T-cell (primary cell): ENCODE results near the gene LCN2. TPM values are rescaled to one million over a fixed set of nuclear protein-coding genes. Genes with fewer than 3 reads are reported as not detected.

Source experiments
- ATAC-seq, 4 experiments: fragments of 200-7000 bp in 3 of 4; fragments of 150-1000 bp in 1 of 4; cut with Tn5 transposase; replicated peaks in 1 of 4; 1 replicate in 3 of 4; 2 replicates in 1 of 4; pipeline ENCODE4 v1.10.0; 2021; ENCODE audit warnings: moderate library complexity in 3 of 4, mild to moderate bottlenecking in 2 of 4, moderate number of reproducible peaks in 1 of 4
- CTCF ChIA-PET, 2 donors: fragments of 300-600 bp; sonication (Branson Sonifier 250); formaldehyde crosslinking; loops; one replicate each; lab custom pipeline; 2022; ENCODE audit warnings: antibody characterized with exemption in 2 of 2; lab: Charles Lee
- POLR2A ChIA-PET, 2 donors: fragments of 300-600 bp; sonication (Branson Sonifier 250); formaldehyde crosslinking; loops; one replicate each; lab custom pipeline; 2022; ENCODE audit warnings: antibody characterized with exemption in 2 of 2; lab: Charles Lee
- DNase-seq, 35 experiments: peaks; one replicate each; pipeline versions ENCODE4 v3.0.0 to v3.0.0-alpha.2; 2013 to 2023
- H3K27ac ChIP-seq: one replicate; pipeline ENCODE4 v1.5.1; 2013; ENCODE audit warnings: low read length
- H3K27me3 ChIP-seq, 2 experiments: replicated peaks in 1 of 2; 1 replicate in 1 of 2; 2 replicates in 1 of 2; pipeline versions ENCODE4 v1.6.1 to v1.7.0; 2013; ENCODE audit warnings: low read length in 1 of 2, mixed read lengths in 1 of 2; ENCODE audit not compliant: control insufficient read depth in 2 of 2, insufficient read depth in 2 of 2; ENCODE audit errors: extremely low read depth in 1 of 2
- H3K36me3 ChIP-seq, 2 donors: 1 replicate in 1 of 2; 2 replicates in 1 of 2; pipeline versions ENCODE4 v1.6.1 to v1.7.0; 2013; ENCODE audit warnings: low read length in 1 of 2; ENCODE audit not compliant: control insufficient read depth in 2 of 2, insufficient read depth in 1 of 2; ENCODE audit errors: extremely low read depth in 1 of 2
- H3K4me1 ChIP-seq, 2 experiments: 1 replicate in 1 of 2; 2 replicates in 1 of 2; pipeline versions ENCODE4 v1.6.1 to v1.7.0; 2013; ENCODE audit warnings: low read length in 2 of 2, mixed read lengths in 1 of 2; ENCODE audit not compliant: insufficient read depth in 2 of 2, control insufficient read depth in 1 of 2; ENCODE audit errors: extremely low read depth in 1 of 2
- H3K4me3 ChIP-seq, 2 donors: 1 replicate in 1 of 2; 2 replicates in 1 of 2; pipeline versions ENCODE4 v1.5.1 to v1.7.0; 2013; ENCODE audit warnings: mild to moderate bottlenecking in 2 of 2, low read length in 1 of 2, moderate library complexity in 1 of 2; ENCODE audit not compliant: control insufficient read depth in 1 of 2; ENCODE audit errors: extremely low read depth in 1 of 2
- H3K9me3 ChIP-seq: 2 replicates; pipeline ENCODE4 v1.7.0; 2013
- H3K27ac Mint-ChIP-seq, 2 donors: one replicate each; pipeline ENCODE4 v1.8.0; 2020 to 2021; ENCODE audit warnings: mild to moderate bottlenecking in 2 of 2, mixed read lengths in 2 of 2
- H3K27me3 Mint-ChIP-seq, 2 donors: one replicate each; pipeline ENCODE4 v1.8.0; 2021 to 2022; ENCODE audit warnings: mixed read lengths in 2 of 2
- H3K36me3 Mint-ChIP-seq: one replicate; pipeline ENCODE4 v1.8.0; 2021; ENCODE audit warnings: mixed read lengths
- H3K4me1 Mint-ChIP-seq, 3 donors: one replicate each; pipeline ENCODE4 v1.8.0; 2020 to 2022; ENCODE audit warnings: mixed read lengths in 3 of 3, mild to moderate bottlenecking in 1 of 3
- H3K4me3 Mint-ChIP-seq, 3 donors: one replicate each; pipeline ENCODE4 v1.8.0; 2020 to 2022; ENCODE audit warnings: mild to moderate bottlenecking in 3 of 3, mixed read lengths in 3 of 3, moderate library complexity in 3 of 3
- H3K9me3 Mint-ChIP-seq, 3 donors: one replicate each; pipeline ENCODE4 v1.8.0; 2020 to 2022; ENCODE audit warnings: mixed read lengths in 3 of 3
- WGBS: methylation state at CpG from one replicate; pipeline ENCODE4 v1.1.5; 2013; ENCODE audit warnings: missing lambda C conversion rate; ENCODE audit not compliant: insufficient coverage; 5-methylcytosine and 5-hydroxymethylcytosine counted together
- total RNA-seq, 35 experiments: library from RNA in 6 of 35; stranded (reverse) in 6 of 35; fragments of 120-200 nt in 1 of 35; gene quantifications; one replicate each; pipeline versions ENCODE4 v1.2.1 to v1.2.4 and lab custom pipeline; 2013 to 2026

LCN2 gene
- total RNA-seq, 5 donors from 2014 or later (not counting 1 experiment from before 2014, with no cell fraction given) = not detected

GRCh38 chr9:128117613-128118471, 31.4 kb upstream of the LCN2 start:
- no peak overlapping the region for H3K27ac ChIP-seq
- H3K4me3 Mint-ChIP-seq = no peak overlapping the region
- CTCF ChIA-PET = interaction anchor here (0.5 to 1.1 kb wide), 7 partner anchors 11 to 299 kb away, joined by 3 to 4 read pairs (median 3); no protein-coding TSS in a partner anchor
- peak overlapping the region; percentile 11 to 62 for H3K27ac Mint-ChIP-seq
- peak; percentile 83 to 90 (median 86) for ATAC-seq
- peaks cover 11 to 30% of the 10 kb centered on the region in 2 donors for H3K36me3 ChIP-seq
- no peak overlapping the region for H3K4me3 ChIP-seq
- H3K27me3 ChIP-seq = no peaks in the 10 kb centered on the region
- no peaks in the 10 kb centered on the region for H3K27me3 Mint-ChIP-seq
- peaks cover 12% of the 10 kb centered on the region for H3K36me3 Mint-ChIP-seq
- DNase-seq = peak; percentile 81 to 99 (median 94)
- POLR2A ChIA-PET = interaction anchor here in 1 of 2 donors (0.6 kb wide), 1 partner anchor 1305 kb away, joined by 5 read pairs; no protein-coding TSS in a partner anchor
- H3K9me3 Mint-ChIP-seq = no peaks in the 10 kb centered on the region
- peaks cover 0 to 15% of the 10 kb centered on the region in 2 experiments for H3K4me1 ChIP-seq
- H3K9me3 ChIP-seq = no peaks in the 10 kb centered on the region
- WGBS = 12% methylated on average over 20 of the region's 27 CpGs
- peaks cover 7 to 15% (median 11%) of the 10 kb centered on the region in 3 donors for H3K4me1 Mint-ChIP-seq

- WGBS = 82% methylated on average over 3 of the region's 3 CpGs
Measured at GRCh38 chr9:128118472-128118857, 30.8 kb upstream of the LCN2 start.

GRCh38 chr9:128118971-128119665, 30.1 kb upstream of the LCN2 start:
- DNase-seq = no peak
- Mint-ChIP-seq H3K27me3 (no peaks in the 10 kb centered on the region), H3K27ac (no peak overlapping the region), H3K9me3 (no peaks in the 10 kb centered on the region), H3K36me3 (peaks cover 8% of the 10 kb centered on the region), H3K4me3 (no peak overlapping the region), H3K4me1 (peaks cover 7 to 15% (median 11%) of the 10 kb centered on the region in 3 donors)
- no peak for ATAC-seq
- H3K4me3 ChIP-seq = no peak overlapping the region
- ChIA-PET CTCF (interaction anchor here in 1 of 2 donors (0.8 kb wide), 1 partner anchor 46 kb away, joined by 4 read pairs; no protein-coding TSS in a partner anchor), POLR2A (no interaction called here)
- no peaks in the 10 kb centered on the region for H3K9me3 ChIP-seq
- H3K27ac ChIP-seq = no peak overlapping the region
- peaks cover 0 to 15% of the 10 kb centered on the region in 2 experiments for H3K4me1 ChIP-seq
- no peaks in the 10 kb centered on the region for H3K27me3 ChIP-seq
- H3K36me3 ChIP-seq = peaks cover 12 to 30% of the 10 kb centered on the region in 2 donors
- 93% methylated on average over 7 of the region's 15 CpGs for WGBS

More at GRCh38 chr9:128118472-128118857, 30.8 kb upstream of the LCN2 start:
- POLR2A ChIA-PET = no interaction called here
- Histone ChIP-seq H3K36me3 (peaks cover 8 to 29% of the 10 kb centered on the region in 2 donors), H3K9me3 (no peaks in the 10 kb centered on the region), H3K27me3 (no peaks in the 10 kb centered on the region), H3K27ac (no peak overlapping the region), H3K4me1 (peaks cover 0 to 15% of the 10 kb centered on the region in 2 experiments), H3K4me3 (no peak overlapping the region)
- Mint-ChIP-seq H3K9me3 (no peaks in the 10 kb centered on the region), H3K4me3 (no peak overlapping the region), H3K4me1 (peaks cover 7 to 15% (median 11%) of the 10 kb centered on the region in 3 donors), H3K27ac (peak overlapping the region; percentile 11 to 55), H3K36me3 (peaks cover 11% of the 10 kb centered on the region), H3K27me3 (no peaks in the 10 kb centered on the region)
- DNase-seq (no peak), ATAC-seq (no peak)
- CTCF ChIA-PET = no interaction called here

GRCh38 chr9:128120061-128120740, 29.1 kb upstream of the LCN2 start:
- WGBS = 89% methylated on average over 15 of the region's 20 CpGs
- H3K4me1 Mint-ChIP-seq = peaks cover 12 to 20% (median 17%) of the 10 kb centered on the region in 3 donors
- H3K36me3 Mint-ChIP-seq = peaks cover 5% of the 10 kb centered on the region
- no peaks in the 10 kb centered on the region for H3K27me3 ChIP-seq
- ATAC-seq (no peak), DNase-seq (no peak)
- no peak overlapping the region for H3K27ac ChIP-seq
- H3K9me3 Mint-ChIP-seq = no peaks in the 10 kb centered on the region
- no peak overlapping the region for H3K27ac Mint-ChIP-seq
- ChIA-PET CTCF (interaction anchor here in 1 of 2 donors (0.8 kb wide), 1 partner anchor 48 kb away, joined by 4 read pairs; no protein-coding TSS in a partner anchor), POLR2A (no interaction called here)
- no peaks in the 10 kb centered on the region for H3K27me3 Mint-ChIP-seq
- no peak overlapping the region for H3K4me3 ChIP-seq
- H3K36me3 ChIP-seq = peaks cover 12 to 33% of the 10 kb centered on the region in 2 donors
- H3K9me3 ChIP-seq = no peaks in the 10 kb centered on the region
- peaks cover 0 to 22% of the 10 kb centered on the region in 2 experiments for H3K4me1 ChIP-seq
- no peak overlapping the region for H3K4me3 Mint-ChIP-seq

- Histone ChIP-seq H3K4me3 (no peak overlapping the region), H3K27ac (no peak overlapping the region), H3K27me3 (no peaks in the 10 kb centered on the region), H3K9me3 (no peaks in the 10 kb centered on the region), H3K4me1 (peaks cover under 1 to 26% of the 10 kb centered on the region in 2 experiments), H3K36me3 (peaks cover 12 to 34% of the 10 kb centered on the region in 2 donors)
- no peak overlapping the region for H3K27ac Mint-ChIP-seq
- peaks cover 5% of the 10 kb centered on the region for H3K36me3 Mint-ChIP-seq
- no peaks in the 10 kb centered on the region for H3K9me3 Mint-ChIP-seq
- H3K27me3 Mint-ChIP-seq = no peaks in the 10 kb centered on the region
- ATAC-seq = no peak
- POLR2A ChIA-PET = no interaction called here
- CTCF ChIA-PET = no interaction called here
- WGBS = 92% methylated on average over 24 of the region's 29 CpGs
- no peak for DNase-seq
- H3K4me1 Mint-ChIP-seq = peaks cover 19 to 27% (median 22%) of the 10 kb centered on the region in 3 donors
- H3K4me3 Mint-ChIP-seq = no peak overlapping the region
Measured at GRCh38 chr9:128120741-128121465, 28.4 kb upstream of the LCN2 start.
